OCI-LY3 (cell line): ENCODE results near the gene OAF.

Source experiments
- H2AFZ ChIP-seq: fragments of 200-600, 300-600 bp; shearing (Covaris generic); 2 replicates; pipeline ENCODE4 v1.6.0; 2014; ENCODE audit warnings: antibody characterized with exemption, low read depth, low read length
- H3K27ac ChIP-seq: fragments of 200-600, 300-600 bp; sonication (generic); 2 replicates; pipeline ENCODE4 v1.5.1; 2014; ENCODE audit warnings: mild to moderate bottlenecking, low read length, moderate library complexity, mixed read lengths
- H3K27me3 ChIP-seq: fragments of 200-600, 300-600 bp; sonication (generic); 2 replicates; pipeline ENCODE4 v1.6.1; 2014; ENCODE audit warnings: low read depth, low read length, mixed read lengths
- H3K36me3 ChIP-seq: fragments of 200-600, 300-600 bp; sonication (generic); replicated peaks from 2 replicates; pipeline ENCODE3; 2014; ENCODE audit warnings: low read depth, low read length, mixed read lengths
- H3K4me1 ChIP-seq: fragments of 300-600, 200-600 bp; sonication (generic); 2 replicates; pipeline ENCODE4 v1.6.1; 2014; ENCODE audit warnings: low read length, mixed read lengths
- H3K4me2 ChIP-seq: fragments of 200-600, 300-600 bp; sonication (generic); 2 replicates; pipeline ENCODE4 v1.6.1; 2014; ENCODE audit warnings: low read length, mixed read lengths
- H3K4me3 ChIP-seq: fragments of 300-600, 200-600 bp; sonication (generic); 2 replicates; pipeline ENCODE4 v1.5.1; 2014; ENCODE audit warnings: antibody characterized with exemption, mild to moderate bottlenecking, low read length, moderate library complexity
- H3K79me2 ChIP-seq: fragments of 300-600, 200-600 bp; shearing (Covaris generic); 2 replicates; pipeline ENCODE4 v1.6.1; 2014; ENCODE audit warnings: mild to moderate bottlenecking, low read length, mixed read lengths
- H3K9ac ChIP-seq: fragments of 300-600, 200-600 bp; shearing (Covaris generic); 2 replicates; pipeline ENCODE4 v1.6.0; 2014; ENCODE audit warnings: mild to moderate bottlenecking, low read length, moderate library complexity
- H3K9me3 ChIP-seq: fragments of 200-600, 300-600 bp; shearing (Covaris generic); 2 replicates; pipeline ENCODE4 v1.6.1; 2014; ENCODE audit warnings: low read length, mixed read lengths; ENCODE audit not compliant: insufficient read depth
- H4K20me1 ChIP-seq: fragments of 200-600, 300-600 bp; sonication (generic); 2 replicates; pipeline ENCODE4 v1.6.1; 2016; ENCODE audit warnings: low read length, mixed read lengths; ENCODE audit not compliant: insufficient read depth
- CTCF ChIP-seq: fragments of 200-600, 300-600 bp; sonication (generic); IDR thresholded peaks from 2 replicates; pipeline ENCODE4 v1.5.1; 2014; ENCODE audit warnings: antibody characterized with exemption, low read length, low read depth
- EZH2phosphoT487 ChIP-seq: fragments of 200-600 bp; shearing (Covaris generic); IDR thresholded peaks from 2 replicates; pipeline ENCODE4 v1.6.1; 2018; ENCODE audit warnings: antibody characterized with exemption, mixed run types, low read depth

OAF gene

GRCh38 chr11:120168960-120169681 lies 41.7 kb upstream of the OAF start:
- Histone ChIP-seq H3K27me3 (peaks cover 43% of the 10 kb centered on the region), H3K4me3 (no peak overlapping the region), H3K79me2 (no peaks in the 10 kb centered on the region), H4K20me1 (no peaks in the 10 kb centered on the region), H3K36me3 (no peaks in the 10 kb centered on the region), H3K27ac (no peak overlapping the region), H3K4me2 (no peak overlapping the region), H3K9ac (no peak overlapping the region), H2AFZ (no peak overlapping the region), H3K4me1 (peaks cover 8% of the 10 kb centered on the region), H3K9me3 (no peaks in the 10 kb centered on the region)
- TF ChIP-seq EZH2phosphoT487 = no peak
- no peak for TF ChIP-seq CTCF

- Histone ChIP-seq H3K27me3 (peaks cover 44% of the 10 kb centered on the region), H4K20me1 (no peaks in the 10 kb centered on the region), H3K27ac (no peak overlapping the region), H3K4me1 (peaks cover 8% of the 10 kb centered on the region), H3K4me2 (no peak overlapping the region), H3K36me3 (no peaks in the 10 kb centered on the region), H3K9ac (no peak overlapping the region), H3K4me3 (no peak overlapping the region), H3K9me3 (no peaks in the 10 kb centered on the region), H2AFZ (no peak overlapping the region), H3K79me2 (no peaks in the 10 kb centered on the region)
- TF ChIP-seq CTCF = no peak
- TF ChIP-seq EZH2phosphoT487 = no peak
Measured at GRCh38 chr11:120169981-120170698, 40.7 kb upstream of the OAF start.

- Histone ChIP-seq H2AFZ (no peak overlapping the region), H3K4me1 (peaks cover 8% of the 10 kb centered on the region), H3K36me3 (no peaks in the 10 kb centered on the region), H3K9me3 (no peaks in the 10 kb centered on the region), H3K79me2 (no peaks in the 10 kb centered on the region), H4K20me1 (no peaks in the 10 kb centered on the region), H3K27ac (no peak overlapping the region), H3K9ac (no peak overlapping the region), H3K4me3 (no peak overlapping the region), H3K4me2 (no peak overlapping the region), H3K27me3 (peaks cover 50% of the 10 kb centered on the region)
- no peak for TF ChIP-seq EZH2phosphoT487
- no peak for TF ChIP-seq CTCF
Measured at GRCh38 chr11:120170741-120171261, 40.0 kb upstream of the OAF start.
